GM21423 (cell line): ENCODE data around the gene PREX1.

Experiments used
- ATAC-seq: cut with Tn5 transposase; IDR thresholded peaks from one replicate; pipeline ENCODE4 v1.9.1; 2021; ENCODE audit warnings: mild to moderate bottlenecking, moderate library complexity; ENCODE audit not compliant: unreplicated experiment

The PREX1 gene

DNA sequence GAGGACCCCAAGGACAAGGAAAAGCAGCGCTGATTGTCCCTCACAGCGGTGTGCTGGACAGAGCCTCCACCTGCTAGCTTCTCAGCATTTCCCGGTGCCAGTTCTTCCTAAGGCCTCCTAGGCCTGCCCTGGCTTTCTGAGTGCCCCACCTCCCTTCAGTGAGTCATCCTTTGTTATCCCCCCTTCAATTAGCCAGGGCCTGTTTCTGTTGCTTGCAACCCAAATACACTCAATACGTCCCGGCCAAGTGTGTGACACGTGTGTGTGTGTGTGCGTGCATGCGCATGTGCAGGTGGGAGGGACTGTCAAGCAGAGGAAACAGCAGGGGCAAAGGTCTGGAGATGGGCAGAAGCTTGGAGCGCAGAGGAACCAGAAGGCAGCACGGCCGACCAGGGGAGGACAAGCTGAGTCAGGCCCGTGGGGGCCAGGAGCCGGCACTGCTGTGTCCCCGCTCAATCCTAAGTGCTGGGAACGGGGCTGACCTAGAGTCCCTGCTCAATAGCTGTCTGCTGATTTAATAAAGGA is 159.8 kb downstream of the PREX1 start:
- ATAC-seq = no peak

DNA sequence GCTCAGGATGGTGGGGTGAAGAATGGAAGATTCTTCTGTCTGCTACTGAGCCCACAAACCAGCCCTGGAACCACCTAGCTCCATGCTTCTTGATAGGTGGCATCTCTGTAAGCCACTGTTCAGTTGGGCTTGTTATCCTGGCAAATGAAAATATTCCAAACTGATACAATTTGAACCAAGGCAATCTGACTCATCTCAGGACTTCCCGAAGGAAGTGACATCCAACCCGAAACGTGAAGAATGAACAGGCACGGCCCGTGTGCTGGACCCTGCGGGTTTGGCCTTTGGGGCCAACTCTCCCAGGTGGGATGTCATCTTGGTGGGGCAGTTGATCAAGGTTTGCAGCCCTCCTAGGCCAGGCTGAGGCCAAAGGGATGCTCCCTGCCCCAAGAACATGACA is 160.3 kb downstream of the PREX1 start:
- ATAC-seq = no peak

DNA sequence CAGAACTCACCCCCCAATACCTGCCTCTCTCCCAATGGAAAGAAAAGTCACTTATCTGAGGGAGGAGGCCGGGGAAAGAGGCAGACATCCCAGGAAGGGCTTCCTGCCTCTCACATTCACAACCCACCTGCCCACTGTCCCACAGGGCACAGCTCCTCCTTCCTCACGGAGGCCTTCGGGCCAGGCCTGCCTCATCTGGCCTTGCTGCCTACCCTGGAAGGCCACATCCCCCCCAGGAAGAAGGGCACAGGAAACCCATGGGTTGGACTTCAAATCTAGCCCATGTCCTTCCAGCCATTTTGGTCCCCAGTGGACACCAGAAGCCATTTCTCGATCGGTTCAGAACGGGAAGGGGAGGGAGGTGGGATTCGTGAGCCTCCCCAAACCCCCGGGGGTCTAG is 162.0 kb downstream of the PREX1 start:
- no peak for ATAC-seq

DNA sequence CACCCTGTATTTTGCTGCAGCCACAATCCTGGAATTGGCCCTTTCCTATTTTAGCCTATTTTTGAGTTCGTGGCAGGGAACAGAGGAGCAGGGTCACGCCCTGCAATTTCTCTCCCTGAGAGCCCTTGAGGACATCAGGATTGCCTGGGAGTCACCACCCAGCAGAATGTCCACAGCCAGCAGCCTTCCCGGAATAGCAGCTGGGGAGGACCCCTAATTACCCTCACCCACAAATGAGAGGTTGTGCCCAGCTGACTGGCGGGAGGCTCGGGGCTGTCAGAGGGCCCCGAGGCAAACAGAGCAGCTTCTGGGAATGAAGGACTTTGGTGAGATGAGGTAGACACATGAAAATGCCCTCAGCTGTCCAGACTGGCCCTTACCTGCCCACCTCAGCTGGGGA is 165.1 kb downstream of the PREX1 start:
- no peak for ATAC-seq

DNA sequence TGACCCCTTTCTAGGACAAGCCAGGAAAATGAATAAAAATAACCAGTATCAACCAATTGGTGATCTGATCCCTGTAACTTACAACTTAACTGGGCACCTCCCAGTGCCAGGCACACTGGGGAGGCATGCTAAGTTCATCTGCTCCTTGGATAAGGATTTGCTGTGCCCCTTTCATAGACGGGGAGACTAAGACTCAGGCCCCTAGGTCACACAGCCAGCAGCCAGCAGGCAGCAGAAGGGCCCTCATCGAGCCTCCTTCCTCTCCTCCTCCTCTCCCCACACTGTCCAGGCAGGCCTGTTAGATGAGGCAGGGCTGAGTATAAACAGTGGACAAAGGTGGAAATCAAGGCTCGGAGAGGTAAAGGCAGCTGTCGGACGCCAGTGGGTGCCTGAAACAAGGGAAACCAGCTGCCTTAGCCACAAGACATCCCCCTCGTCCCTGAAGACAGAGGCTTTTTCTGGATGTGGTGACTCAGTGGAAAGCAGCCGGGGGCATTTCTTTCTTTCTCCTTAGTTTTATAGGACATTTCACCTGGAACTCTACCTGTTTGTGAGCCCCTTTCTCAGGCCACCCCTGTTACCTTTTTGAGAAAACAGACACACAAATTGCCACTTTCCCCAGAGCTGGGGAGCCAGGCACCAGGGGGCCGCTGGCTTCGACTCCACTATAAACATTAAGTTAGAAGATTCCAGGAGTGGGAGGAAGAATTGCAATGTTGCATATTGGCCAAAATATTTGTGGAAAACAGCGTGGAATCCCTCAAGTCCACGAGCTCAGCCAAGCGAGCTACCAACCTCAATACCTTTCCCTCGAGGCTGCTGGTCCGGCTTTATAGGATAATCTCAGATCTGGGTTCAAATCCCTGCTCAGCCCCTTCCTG is 166.0 kb downstream of the PREX1 start:
- no peak for ATAC-seq

DNA sequence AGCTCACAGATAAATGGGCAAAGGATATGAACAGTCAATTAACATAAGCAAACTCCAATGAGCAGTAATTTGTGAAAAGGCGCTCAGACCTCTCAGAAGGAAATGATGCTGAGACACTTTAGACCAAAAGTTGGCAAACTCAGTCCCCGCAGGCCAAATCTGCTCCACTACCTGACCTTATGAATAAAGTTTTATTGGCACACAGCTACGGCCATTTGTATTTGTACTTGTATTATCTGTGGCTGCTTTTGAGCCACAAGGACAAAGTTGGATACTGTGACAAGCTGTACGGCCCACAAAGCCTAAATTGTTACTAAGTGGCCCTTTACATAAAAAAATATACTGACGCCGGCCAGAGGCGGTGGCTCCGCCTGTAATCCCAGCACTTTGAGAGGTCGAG is 167.0 kb downstream of the PREX1 start:
- ATAC-seq = no peak

DNA sequence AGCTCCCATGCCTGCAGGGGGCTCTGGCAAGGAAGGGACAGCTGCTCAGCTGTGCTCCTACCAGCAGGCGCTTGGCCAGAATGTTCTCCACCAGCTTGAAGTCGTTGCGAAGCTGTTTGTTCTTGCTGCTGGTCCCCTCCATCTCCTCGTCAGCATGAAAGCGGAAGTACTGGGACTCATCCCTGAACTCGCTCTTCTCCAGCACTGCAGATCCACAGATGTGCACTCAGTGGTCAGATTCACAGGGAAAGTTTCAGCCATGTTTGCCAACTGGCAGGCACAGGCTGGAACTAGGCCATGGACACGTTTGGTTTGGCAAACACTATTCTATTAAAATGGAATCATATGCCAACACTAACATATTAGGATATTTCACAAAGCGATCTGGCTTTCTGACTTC is 167.9 kb downstream of the PREX1 start:
- ATAC-seq = no peak

DNA sequence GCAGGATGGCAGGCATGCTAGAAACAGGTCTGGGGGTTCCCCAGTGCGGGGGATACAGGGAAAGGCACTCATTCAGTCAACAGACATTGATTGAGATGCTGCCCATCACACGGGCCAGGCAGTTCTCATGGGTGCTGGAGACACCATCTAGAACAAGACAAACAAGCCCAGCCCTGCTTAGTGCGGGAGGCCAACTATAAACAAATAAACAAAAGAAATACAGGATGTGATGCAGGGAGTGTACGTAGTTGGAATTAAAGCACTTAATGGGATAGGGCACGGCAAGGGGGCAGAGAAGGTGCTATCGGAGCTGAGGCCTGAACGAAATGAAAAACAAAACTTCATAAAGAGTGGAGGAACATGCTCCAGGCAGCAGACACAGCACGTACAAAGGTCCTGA is 169.3 kb downstream of the PREX1 start:
- no peak for ATAC-seq

DNA sequence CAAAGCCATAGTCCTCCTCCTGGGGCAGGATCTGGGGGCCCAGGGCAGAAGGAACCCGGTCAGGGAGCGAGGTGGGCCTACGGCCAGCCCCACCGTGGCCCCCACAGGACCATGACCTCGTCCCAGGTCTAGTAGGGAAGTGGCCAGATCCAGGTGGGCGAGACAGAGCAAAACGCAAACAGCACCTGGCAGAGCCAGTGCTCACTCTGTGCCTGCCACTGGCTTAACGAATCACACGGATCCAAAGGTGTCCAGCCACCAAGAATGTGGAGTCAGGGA is 169.7 kb downstream of the PREX1 start:
- ATAC-seq = no peak

DNA sequence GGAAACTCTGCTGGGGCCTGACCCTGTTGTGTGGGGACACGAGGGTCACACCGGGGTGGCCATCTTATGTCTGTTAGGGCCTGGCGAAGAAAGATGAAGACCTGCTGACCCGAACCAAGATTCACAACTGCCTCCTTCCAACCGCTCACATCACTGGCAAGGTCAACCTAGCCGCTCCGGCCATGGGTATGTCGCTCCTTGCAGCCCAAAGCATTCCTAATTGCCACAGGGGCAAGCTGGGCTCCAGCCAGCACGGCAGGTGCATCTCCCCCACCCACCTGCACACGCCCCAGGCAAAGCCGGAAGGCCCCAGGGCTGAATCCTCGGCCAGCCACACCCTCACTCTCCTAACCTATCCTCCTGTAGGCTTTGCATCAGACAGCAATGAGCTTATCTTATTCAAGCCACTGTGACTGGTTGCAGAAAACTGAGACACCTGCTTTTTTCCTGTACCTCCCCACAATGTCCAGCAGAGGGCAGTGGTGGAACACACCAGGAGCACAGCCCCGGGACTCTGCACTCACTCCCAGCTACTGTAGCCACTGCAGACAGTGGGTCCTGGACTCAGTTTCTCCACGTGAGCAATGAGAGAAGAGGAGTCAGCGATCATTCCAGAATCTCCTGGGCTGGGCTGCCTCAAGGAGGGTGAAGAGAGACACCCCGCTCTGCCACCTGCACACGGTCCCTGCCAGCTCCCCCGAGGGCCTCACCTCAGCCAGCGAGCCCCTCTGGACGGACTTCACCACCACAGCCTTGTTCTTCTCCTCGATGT is 170.2 kb downstream of the PREX1 start:
- ATAC-seq = no peak

DNA sequence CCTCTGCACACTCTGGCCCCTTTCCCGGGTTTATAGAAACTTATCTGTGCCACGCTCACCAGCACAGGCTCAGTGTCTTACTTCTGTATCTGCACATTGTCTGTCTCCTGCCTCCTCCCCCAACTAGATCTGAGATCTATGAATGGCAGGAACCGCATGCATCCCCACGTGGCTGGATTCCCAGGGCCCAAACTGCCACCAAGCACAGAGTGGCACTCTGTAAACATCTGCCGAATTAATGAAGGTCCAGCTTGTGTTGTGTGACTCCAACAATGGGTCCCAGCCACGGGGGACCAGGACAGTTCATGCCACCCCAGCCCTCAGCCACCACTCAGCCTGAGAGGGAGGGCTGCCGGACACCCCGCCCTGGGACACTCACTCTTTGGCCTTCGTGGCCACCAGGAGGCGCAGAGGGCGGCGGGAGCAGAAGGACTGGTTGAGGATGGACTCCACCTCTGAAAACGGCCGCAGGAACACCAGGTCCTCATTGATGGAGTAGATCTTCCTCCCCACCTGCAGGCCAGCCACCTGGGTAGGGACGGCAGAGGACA is 171.1 kb downstream of the PREX1 start:
- ATAC-seq = no peak

DNA sequence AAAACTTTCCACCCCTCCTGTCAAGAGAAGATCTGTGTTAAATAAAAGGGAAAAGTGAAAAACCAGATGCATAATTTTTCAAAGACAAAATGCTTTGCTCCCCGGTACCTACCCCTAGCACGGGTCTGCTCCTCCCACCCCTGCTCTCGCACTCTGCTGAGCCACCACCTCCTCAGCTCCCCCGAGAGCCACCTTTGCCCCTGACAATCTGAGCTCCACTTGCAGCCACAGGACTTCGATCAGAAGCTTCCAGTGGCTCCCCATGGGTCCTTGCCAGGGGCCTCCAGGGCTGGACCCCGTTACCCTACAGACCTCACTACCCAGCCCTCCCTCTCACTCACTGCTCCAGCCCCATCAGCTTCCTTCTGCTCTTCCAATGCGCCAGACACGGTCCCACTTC is 171.7 kb downstream of the PREX1 start:
- no peak for ATAC-seq

DNA sequence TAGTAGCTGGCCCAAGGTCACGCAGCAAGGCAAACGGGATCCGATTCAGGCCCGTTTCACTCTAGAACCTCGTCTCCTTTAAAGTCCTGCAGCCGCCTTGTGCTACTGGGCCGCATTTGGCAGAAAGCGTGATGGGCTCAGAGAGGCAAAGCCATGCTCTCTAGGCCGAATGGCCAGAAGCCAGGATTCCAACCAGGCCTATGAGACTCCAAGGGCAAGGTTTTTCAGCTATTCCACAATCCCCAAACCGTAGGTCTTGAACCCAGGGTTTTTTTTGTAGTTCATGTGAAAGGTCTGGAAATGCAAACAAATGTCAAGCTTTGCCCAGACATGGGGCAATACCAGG is 174.1 kb downstream of the PREX1 start:
- ATAC-seq = no peak

DNA sequence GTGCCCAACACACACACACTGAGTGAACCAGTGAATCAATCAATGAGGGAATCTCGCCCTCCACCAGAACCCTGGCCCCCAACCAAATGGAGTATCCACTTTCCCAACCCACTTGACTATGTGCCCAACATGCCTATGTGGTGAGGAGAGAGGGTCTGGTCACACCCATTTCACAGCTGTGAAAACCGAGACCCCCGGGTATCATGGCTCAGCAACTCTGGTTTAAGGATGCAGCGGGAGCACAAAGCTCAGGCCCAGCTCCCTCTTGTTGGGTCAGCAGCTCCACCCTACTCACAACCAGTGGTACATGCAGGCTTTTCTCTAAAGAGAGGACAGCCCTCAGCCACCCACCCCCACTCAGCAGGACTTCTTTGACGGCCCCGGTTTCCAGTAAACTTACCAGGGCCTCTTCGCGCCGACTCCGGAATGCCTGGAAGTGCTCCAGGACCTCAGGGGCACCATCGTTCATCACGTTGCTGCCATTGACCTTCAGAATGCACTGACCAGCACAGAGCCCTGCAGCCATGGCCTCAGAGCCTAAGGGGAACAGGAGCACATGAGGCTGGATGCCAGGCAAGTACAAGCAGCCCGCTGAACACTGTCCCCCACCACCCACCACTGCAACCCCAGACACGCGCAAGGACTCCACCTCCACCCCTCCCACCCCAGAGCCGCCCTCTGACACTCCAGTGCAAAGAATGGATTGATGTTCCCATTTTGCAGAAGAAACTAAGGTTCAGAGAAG is 174.7 kb downstream of the PREX1 start:
- ATAC-seq = no peak

DNA sequence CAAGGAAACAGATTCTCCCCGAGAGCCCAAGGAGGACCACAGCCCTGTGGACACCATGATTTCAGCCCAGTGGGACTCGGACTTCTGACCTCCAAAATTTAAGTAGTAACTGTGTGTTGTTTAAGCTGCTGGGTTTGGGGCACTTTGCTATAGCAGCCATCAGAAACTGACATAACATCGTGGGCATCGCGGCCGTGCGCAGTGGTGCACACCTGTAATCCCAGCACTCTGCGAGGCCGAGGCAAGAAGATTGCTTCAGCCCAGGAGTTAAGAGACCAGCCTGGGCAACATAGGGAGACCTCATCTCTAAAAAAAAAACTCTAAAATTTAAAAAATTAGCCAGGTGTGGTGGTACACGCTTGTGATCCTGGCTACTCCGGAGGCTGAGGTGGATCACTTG is 175.8 kb downstream of the PREX1 start:
- no peak for ATAC-seq

DNA sequence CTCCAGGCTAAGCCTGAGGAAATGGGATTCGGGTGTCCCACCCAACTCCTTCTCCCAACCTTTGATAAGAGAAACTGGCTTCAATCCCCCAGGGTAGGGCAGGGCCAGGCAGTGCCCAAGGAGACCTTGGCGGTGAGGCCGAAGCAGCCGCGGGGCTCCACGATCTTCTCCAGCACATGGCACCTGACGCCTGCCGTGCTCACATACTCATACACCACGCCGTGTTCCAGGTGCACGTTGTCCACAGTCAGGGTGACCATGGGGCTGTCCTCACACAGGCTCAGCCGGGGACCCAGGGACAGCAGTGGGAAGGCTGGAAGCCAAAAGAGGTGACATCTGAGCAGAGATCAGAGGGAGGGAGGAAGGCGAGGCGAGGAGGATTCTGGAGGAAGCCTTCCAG is 176.5 kb downstream of the PREX1 start:
- no peak for ATAC-seq

DNA sequence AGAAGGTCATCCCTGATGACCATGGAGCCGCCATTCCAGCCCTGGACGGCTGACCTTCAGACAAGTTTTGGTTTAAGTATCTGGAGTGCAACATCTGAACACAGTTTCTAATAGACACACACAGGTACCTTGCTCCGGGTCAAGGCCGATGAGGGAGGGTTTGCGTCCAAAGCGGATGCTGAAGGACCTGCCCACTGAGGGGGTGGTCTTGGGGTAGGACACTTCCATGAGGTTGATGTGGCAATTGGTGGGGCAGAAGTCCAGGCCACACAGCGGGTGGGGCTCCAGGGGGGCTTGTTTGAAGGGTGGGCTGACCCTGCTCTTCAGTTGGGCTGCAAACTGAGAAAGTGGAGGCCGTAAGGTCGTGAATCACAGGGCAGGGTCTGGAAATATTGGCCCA is 177.9 kb downstream of the PREX1 start:
- ATAC-seq = no peak

DNA sequence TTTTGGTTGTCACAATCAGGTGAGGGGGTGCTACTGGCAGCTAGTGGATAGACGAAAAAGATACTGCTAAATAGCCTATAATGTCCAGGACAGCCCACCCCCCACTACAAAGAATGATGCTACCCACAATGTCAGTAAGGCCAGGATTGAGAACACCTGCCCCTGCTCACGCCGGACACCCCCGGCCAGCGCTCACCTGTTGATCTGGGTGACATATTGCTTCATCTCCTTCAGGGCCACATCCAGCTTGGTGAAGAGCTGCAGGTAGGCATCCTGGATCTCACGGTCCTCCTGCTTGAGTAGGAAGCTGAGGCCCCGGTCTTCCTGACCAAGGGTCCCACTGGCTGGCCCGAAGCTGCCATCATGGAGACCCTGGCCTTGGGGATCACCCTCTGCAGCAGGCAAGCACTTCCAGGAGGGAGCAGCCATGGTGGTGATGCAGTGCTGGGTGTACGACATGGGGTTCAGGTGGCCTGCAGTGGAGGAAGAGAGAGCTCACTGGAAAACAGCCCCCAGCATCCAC is 178.6 kb downstream of the PREX1 start:
- ATAC-seq = no peak

DNA sequence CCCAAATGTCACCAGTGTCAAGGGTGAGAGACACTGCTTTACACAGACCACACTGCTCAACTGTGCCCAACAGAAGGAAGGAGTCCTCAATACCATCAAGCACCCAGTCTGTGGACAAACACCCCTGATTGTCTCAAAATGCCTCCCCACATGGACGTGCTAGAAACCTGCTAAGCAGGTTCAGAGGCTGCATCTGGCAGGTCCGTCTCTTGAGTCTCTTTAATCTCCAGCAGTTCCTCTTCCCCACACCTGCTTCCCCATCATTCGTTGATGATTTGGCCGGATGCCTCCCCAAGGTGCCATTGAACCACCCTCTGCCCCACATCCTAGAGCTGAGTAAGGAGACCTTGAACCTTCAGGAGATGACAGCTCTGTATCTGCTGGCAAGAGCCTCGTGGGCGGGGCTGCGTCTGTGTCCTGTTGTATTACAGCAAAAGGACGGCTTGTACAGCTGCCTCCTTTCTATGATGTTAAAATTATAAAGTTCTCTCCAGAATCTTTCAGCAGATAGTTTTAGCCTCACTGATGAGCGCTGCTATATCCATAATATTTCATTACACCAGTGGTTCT is 179.2 kb downstream of the PREX1 start:
- no peak for ATAC-seq

DNA sequence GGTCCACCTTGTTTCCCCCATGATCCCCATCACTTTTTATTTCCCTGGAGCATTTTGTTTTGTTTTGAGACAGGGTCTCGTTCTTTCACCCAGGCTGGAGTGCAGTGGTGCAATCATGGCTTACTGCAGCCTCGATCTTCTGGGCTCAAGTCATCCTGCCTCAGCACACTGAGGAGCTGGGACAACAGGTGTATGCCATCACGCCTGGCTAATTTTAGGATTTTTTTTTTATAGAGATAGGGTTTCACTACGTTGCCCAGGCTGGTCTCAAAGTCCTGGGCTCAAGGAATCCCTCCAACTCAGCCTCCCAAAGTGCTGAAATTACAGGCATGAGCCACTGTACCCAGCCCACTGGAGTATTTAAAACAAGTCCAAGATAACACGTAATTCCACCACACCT is 179.9 kb downstream of the PREX1 start:
- no peak for ATAC-seq

DNA sequence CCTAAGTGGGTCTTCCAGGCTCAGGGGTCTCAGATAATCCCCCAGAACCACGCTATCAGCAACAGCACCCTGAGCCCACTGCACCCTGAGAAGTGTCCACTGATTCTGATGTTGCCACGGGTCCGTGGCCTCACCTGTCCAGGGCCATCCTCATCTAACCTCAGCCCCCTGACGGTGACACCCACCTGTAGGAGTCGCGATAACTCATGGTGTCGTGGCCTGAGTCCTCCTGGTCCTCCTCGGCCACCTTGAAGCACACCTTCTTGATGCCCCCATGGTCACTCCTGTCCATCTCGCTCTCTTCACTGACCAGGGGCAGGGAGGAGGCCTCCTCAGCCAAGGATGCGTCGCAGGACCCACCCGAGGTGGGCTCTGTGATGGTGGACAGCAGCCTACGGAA is 182.1 kb downstream of the PREX1 start:
- no peak for ATAC-seq
